GM21737 (cell line): Measurements from ENCODE around the gene ZBED3.
A peak's percentile ranks its signal among the peaks of the same experiment; 100 is the strongest.

Experiments
- ATAC-seq: cut with Tn5 transposase; IDR thresholded peaks from one replicate; pipeline ENCODE4 v1.9.1; 2021; ENCODE audit warnings: mild to moderate bottlenecking, moderate library complexity; ENCODE audit not compliant: unreplicated experiment

Gene ZBED3

DNA sequence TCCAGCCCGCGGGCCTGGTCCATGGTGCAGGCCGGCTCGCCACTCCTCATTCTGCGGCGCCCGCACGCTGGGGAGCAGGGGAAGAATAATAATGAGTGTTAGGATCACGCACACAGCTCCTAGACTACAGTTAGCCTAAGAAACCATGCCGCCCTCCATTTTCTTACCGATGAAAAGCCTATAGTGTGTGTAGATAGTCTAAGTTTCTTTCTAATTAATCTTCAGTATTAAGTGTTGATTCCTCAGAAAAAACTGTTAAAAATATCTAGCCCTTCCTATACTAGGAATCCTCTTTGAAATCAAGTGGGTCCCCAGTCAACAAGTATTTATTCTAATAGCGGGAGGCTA, 9.3 kb downstream of the ZBED3 start:
- no peak for ATAC-seq

DNA sequence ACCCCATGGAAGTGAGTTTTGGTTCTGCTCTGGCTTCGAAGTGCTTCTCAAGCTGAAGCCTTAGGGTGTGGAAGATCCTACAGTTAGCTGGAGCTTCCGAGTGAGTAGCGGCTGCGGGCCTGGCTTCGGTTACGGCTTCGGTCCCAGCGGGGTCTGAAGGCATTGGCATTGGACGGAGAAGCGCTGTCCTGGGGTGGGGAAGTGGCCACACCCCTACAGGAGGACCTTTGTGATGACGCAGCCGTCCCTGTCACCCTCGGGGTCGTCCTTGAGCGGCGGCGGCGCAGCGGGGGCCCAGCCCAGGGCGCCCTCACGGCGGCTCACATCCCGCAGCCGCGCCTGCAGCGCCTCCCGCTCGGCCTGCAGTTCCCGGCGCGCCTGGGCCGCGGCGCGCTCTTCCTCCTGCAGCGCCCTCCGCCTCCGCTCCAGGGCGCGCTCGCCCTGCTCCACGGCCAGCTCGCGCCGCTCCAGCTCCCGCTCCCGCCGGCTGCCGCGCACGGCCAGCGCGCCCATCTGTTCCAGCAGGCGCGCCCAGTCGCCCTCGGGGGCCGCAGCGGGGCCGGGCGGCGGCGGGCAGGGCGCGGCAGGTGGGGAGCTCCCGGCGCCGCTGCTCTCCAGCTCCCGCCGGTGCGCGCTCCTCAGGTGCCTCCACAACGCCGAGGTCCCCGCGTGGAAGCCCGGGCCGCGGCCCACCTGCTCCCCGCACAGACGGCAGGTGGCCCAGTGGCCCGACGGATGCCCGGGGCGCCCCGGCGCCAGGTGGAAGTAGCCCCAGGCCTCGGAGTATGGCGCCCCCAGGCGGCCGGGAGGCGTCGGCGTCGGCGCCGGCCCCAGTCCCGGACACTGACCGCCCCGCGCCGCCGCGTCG, 9.9 kb downstream of the ZBED3 start:
- ATAC-seq = peak; percentile 91

DNA sequence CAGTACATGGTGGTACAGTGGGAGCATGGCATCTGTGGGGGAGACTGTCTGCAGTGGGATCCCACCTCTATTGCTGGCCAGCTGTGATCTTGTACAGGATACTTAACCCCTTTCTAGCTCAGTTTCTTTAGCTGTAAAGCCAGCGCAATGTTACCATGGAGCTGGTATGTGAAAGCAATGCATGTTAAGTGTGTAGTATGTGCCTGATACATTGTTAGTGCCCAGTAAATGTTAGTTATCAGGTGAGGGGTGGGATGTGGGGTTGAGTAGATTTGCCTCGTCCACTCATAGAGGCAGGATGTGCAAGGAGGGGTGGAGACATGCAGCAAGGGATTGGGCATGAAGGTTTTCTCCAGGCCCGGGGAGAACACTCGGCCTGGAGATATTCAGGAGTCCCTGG, 12.3 kb downstream of the ZBED3 start:
- ATAC-seq = no peak

DNA sequence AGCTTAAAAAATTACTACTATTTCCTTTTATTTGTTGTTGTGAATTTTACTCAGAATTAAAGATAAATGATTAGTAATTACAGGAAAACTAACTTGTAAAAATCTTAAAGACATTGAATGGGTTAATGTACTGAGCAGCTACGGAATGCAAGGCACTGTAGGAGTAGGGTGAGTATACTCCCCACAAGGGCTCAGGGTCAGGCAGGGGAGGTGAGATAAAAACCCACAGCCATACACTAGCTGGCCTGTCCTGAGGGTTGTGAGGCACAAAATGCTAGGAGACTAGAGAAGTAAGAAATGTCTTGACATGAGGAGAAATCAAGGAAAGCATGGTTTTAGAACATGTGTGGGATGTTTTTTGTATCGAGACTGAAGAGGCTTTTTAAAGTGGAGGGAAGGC, 13.4 kb downstream of the ZBED3 start:
- no peak for ATAC-seq

DNA sequence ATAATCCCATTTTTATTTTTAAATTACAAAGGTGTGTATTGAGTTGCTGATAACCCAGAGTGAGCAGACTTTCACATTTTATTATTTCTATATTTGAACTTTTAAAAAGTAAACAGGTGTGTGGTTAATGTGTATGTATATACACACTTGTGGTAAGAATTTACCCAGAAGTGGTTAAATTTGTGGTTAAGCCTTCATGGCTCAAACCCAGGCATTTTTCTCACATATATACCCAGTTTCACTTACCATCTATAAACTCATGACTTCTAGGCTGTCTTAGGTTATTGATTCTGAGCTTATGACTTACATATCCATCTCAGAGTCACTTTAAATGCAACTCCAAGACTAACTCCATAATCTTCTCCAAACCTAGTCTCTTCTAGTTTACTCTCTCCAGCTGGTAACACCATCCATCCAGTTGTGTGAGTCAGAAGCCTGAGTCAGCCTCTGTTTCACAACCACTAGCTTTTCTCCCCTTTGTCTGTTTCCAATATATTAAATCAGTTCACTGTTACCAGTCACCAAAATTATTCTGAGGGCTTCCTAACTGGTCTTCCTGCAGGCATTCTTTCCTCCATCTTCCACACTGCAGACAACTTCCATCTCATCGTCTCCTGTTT, 20.2 kb downstream of the ZBED3 start:
- ATAC-seq = peak; percentile 79

DNA sequence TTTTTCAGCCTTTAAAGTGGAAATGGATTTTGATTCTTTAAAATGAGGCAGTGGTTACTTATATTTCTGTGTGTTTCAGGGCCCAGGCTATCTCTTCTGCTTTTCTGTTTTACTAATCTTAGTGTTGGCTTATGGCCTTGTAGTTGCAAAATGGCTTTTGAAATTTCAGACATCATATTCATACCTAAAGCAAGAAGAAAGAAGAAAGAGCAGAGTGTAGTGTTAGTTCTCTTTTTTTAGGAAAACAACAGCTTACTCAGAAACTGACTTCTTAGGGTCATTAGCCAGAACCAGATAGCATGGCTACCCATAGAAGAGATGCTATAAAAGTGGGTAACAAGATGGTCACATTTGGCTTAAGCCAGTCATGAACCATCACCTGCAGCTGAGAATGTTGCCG, 20.9 kb downstream of the ZBED3 start:
- no peak for ATAC-seq

DNA sequence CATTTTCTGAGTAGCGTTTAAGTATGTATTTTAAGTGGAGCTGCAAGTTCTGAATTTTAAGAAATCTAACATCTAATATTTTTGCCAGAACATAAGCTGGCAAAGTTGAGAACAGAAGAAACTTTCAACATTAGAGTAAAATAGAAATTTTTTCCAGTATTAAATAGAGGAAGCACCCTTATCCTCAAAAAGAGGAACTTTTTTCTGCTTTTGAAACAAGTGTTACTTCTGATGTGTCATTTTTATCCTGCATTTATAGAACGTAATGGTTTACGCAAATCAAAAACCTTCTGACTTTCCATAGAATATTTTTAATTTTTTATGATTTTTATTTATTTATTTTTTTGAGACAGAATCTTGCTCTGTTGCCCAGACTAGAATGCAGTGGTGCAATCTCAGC, 21.8 kb downstream of the ZBED3 start:
- no peak for ATAC-seq

DNA sequence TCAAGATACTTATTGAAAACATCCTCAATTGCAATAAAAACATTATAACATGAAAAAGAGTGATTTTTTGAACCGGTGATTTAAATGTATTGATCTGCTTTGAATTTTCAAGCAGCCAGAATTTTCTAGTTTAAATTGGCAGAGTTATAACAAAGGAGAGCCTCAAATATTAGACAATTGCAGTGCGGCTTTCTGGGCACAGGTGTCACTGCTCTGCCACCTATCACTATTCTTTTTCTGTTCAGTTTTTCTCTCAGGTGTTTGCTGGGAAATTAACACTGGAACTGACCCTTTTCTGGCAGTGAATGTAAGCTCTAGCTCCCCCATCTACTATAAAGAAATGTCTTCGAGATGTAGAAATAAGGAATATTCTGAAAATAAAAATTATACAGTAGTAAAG, 23.0 kb downstream of the ZBED3 start:
- no peak for ATAC-seq

DNA sequence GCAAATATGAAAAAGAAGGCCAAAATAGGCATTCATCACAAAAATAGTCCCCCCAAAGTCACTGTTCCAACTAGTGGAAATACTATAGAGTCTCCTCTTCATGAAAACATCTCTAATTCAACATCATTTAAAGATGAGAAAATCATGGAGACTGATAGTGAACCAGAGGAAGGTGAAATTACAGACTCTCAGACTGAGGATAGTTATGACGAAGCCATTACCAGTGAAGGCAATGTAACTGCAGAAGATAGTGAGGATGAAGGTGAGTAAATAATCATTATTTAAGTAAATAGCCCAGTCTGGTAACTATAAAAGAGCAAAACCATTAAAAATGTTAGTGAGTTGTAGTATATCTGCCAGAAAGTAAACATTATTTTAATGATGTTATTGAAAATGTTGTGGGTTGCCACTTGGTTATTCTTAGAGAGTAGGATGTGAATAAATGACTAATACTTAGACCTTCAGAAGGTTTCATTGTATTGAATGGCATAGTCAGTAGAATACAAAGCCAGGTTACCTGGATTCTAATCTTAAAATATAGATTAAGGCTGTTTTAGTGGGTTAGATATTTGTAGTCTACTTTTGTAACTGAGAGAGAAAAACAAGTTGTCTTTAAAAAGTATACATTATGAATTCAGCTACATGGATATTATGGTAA, 40.5 kb downstream of the ZBED3 start:
- ATAC-seq = no peak

DNA sequence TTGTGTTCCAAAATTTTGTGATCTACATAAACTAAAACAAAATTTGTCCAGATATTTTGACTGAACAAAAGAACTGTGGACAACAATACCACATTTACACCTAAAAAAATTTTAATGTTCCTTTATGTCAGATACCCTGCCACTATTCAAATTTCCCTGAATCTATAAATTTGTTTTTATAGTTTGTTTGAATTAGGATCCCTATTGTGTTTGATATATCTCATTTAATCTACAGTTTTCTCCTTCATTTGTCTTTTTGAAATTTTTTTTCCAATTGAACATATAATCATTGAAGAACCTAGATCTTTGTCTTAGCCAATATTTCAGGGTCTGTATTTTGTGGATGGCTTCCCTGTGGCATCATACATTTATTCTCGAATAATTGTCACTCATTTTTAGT, 51.1 kb downstream of the ZBED3 start:
- no peak for ATAC-seq

DNA sequence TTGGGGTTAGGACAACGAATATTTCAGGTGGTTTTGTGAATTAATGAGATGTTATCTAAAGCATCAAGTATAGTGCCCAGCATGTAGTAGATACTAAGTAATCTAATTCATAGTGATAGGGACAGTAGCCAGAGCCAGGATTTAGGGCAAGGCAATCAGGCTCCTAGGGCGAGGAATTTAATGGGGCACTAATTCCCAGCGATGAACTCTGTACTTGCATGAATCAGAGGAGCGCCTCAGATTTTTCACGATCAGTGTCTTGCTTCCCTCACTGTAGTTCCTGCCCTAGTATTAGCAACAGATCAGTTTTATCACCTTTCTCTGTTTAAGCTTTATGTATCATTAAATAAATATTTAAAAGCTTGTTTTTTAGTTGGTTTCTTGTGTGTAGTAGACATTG, 53.7 kb downstream of the ZBED3 start:
- no peak for ATAC-seq

DNA sequence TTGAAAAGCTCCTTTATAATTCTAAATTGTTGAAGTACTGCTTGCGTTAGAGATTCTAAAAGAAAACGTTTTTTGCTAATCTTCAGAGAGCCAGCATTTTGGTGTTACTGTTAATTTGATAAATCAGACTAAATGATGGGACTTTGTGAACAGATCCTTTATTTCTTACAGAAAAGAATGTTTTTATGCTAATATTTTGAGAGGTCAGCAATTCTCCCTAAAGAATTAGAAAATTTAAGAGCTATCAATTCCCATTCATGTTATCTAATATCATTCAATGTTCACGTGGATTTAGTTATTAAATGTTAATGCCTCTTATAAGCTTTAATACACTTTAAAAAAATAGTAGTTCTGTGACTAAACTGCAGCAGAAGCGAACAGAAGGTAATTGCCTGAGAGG, 54.5 kb downstream of the ZBED3 start:
- ATAC-seq = no peak

DNA sequence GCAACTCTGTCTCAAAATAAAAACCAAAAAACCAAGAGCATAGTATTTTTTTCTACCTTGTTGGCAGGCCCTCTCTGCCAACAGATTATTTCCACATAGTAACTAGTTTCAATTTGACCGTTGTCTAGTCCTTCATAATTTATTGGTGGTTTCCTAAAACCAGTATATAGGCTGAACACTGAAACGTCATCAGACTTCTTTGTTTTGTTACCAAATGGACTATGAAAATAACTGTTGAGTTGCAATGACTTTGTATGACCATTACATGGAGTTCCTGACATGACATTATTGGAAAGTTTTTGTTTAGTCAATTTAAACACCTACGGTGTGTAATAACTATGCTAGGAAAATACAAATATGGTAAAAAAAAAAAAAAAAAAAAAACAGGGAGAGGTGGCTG, 55.2 kb downstream of the ZBED3 start:
- no peak for ATAC-seq

DNA sequence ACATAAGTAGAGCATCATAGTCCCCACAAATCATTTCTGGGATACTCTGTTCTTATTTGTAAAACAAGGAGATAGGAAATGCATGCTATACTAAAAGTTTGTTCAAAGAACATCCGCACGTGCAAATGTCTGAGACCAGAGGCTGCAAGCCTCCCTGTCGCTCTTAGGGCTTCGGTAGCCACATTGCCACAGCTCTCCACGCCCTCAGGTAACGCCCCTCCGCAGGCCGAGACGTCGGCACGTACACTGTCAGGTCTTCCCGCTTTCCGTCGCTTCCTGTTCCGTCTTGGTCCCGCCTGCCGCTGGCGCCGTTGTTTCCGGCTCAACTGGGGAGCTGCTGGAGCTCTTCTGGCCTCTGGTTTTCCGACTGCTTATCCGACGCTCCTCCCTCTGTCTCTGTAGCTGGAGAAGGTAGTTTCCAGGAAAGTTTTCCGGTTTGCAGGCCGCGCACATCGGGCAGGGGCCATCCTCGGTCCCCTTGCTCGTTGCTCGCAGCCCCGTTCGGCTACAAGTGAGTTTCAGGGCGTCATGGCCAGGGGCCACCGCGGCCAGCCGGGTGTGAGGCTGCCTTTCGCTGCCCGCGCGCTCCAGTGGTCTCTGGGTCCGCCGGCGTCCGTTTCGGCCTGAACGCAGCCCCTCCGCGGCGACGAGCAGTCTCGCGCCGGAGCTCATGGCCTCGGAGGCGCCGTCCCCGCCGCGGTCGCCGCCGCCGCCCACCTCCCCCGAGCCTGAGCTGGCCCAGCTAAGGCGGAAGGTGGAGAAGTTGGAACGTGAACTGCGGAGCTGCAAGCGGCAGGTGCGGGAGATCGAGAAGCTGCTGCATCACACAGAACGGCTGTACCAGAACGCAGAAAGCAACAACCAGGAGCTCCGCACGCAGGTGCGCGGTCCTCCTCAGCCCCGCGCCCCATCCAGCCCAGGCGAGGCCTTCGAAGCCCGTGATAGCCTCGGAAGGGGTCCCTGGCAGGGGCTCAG, 56.7 kb downstream of the ZBED3 start, which contains the start of gene AGGF1:
Gene AGGF1, plus strand, starts transcription at position 308 of the 975 bp plus-strand sequence. Its CDS starts 363 bp downstream, at position 671.
- ATAC-seq = peak; percentile 99

DNA sequence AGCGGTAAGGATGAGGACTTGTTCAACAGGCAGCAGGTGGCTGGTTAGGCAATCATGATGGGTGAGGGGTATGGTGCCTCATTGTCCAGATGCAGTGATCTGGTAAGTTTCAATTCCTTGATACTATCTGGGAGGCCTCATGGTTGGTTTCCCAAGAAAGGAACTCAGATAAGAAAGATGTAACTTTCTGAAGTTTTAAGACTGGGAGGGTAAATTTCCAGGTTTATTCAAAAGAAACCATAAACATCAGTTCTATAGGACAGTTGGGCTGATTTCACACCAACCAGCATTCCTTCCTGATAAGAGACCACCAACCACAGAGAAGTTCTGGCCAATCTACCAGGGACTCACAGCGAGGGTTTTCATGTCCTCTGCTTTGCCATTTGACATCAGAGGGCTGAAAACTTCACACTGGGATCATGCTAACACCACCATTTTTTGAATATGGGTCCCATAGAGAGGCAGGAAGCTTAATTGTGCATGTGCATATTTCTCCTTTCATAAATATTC, 57.7 kb downstream of the ZBED3 start:
- no peak for ATAC-seq

DNA sequence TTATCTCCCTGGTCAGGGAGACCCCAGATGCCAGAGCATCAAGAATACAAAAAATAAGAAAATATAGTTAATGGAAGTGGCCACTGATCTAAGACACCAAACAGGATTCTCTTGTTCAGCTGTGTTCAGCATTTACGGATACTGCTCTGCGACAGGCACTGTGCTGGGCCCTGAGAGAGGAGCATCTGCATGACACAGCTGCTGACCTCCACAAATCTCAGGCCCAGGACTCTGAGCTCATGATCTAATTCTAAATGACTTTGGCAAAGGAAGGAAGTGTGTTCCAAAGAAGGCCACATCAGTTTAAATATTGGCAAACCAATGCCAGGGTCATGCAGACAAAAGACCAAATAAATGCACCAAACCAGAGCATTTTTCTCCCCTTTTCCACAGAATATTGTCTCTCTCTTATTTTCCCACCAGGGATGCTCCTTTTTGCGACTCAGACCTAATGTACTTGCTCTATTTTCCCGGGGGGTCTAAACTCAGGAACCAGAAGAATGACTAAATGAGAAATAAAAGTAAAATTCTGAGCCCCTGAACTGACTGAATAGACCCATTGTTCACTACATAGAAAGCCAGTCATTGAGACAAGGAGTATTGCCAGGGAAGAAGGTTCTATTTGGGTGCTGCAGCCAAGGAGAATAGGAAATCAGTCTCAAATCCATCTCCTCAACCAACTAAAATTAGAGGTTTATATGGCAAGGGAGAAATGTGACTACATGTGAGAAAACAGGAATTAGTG, 58.3 kb downstream of the ZBED3 start:
- no peak for ATAC-seq

DNA sequence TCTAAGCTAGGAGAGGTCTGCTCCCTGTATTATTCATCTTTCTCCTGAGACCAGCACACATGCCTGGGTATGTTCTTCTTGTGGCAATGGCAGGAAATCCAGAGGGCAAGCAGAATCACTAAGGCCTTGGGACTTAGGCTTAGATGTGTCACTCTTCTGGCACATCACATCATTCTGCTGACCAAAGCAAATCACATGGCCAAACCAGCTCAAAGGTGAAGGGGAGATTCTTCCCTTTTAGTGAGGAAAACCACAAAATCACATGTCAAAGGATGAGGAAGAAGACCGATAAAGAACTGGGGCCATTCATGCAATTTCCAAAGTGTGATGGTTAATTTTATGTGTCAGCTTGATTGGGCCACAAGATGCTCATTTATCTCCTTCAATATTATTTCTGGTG, 62.6 kb downstream of the ZBED3 start:
- no peak for ATAC-seq

DNA sequence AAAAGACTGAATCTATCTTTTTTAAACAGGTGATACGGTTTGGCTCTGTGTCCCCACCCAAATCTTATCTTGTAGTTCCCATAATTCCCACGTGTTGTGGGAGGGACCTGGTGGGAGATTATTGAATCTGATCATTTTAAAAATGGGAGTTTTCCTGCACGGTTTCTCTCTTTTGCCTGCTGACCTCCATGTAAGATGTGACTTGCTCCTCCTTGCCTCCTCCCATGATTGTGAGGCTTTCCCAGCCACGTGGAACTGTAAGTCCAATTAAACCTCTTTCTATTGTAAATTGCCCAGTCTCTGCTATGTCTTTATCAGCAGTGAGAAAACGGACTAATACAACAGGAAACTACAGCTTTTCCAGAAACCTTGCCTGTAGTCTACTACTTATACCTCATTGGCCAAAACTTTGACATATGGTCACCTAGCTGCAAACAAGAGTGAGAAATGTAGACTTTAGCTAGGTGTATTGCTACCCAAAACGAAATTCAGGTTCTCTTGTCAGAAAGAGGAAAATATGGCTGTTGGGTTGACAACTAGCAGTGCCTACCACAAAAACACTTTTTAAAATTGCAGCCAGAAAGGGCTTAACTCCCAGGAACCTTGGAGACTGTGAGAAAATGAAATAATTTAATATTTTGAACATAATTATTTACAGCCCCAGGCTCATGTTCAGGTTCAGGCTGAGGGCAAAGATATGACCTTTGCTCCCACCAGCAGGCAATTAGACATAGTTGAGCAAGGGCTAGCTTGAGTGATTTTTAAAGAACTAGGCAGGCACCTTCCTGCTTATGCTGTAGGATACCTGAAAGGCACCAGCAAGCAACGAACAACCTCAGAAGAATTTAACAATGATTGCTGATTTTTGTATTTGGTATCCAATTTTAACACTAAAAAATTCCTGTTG, 64.3 kb downstream of the ZBED3 start:
- no peak for ATAC-seq
